GM12801 (cell line): Measurements from ENCODE around the gene RBL2.

Source experiments
- TF ChIP-seq, protein P1 (sequence below): IDR thresholded peaks from one replicate; pipeline ENCODE4 v1.5.1; 2011; ENCODE audit warnings: control low read depth; ENCODE audit not compliant: insufficient read length; ENCODE audit errors: extremely low read depth

RBL2 gene

DNA sequence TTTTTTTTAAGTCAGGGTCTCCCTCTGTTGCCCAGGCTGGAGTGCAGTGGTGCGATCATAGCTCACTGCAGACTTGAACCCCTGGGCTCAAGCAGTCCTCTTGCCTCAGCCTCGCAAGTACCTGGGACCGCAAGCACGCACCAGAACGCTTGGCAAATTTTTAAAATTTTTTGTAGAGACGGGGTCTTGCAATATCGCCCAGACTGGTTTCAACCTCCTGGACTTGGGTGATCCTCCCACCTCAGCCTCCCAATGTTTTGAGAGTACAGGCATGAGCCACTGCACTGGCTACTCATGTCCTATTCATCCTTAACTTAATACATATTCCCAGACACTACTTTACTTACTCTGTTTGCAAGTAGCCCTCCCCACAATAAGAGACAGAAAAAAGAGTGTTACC lies 16.3 kb upstream of the RBL2 start:
- TF ChIP-seq, protein P1, sequence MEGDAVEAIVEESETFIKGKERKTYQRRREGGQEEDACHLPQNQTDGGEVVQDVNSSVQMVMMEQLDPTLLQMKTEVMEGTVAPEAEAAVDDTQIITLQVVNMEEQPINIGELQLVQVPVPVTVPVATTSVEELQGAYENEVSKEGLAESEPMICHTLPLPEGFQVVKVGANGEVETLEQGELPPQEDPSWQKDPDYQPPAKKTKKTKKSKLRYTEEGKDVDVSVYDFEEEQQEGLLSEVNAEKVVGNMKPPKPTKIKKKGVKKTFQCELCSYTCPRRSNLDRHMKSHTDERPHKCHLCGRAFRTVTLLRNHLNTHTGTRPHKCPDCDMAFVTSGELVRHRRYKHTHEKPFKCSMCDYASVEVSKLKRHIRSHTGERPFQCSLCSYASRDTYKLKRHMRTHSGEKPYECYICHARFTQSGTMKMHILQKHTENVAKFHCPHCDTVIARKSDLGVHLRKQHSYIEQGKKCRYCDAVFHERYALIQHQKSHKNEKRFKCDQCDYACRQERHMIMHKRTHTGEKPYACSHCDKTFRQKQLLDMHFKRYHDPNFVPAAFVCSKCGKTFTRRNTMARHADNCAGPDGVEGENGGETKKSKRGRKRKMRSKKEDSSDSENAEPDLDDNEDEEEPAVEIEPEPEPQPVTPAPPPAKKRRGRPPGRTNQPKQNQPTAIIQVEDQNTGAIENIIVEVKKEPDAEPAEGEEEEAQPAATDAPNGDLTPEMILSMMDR = no peak

DNA sequence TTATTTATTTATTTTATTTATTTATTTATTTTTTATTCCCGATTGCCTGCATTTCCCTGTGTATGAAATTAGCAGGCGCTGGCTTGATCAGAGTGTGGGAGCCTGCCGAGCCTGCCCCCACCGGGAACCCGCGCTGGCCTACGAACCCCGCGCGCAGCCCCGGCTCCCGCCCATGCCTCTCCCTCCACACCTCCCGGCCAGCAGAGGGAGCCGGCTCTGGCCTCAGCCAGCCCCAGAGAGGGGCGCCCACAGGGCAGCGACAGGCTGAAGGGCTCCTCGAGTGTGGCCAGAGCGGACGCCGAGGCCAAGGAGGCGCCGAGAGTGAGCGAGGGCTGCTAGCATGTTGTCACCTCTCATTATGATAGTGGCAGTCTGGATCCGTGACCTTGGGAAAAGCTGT lies 13.0 kb upstream of the RBL2 start:
- TF ChIP-seq, protein P1 = no peak

DNA sequence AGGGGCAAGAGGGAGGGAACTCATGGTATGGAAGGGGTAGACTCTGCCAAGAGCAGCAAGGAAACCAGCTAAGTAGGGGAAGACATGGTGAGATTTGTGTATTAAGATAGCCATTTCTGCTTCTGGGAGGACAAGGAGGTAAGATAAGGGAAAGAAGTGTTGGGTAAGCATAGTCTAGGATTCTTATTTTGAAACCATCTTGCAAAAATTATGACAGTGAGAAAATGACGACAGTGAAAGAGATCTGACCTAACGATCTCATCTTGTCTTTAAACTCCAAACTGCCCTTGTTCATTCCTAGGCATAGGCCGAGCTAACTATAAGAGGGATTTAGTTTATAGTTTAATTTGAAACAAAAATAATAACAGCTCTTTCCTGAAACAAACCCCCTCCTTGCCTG lies 5.6 kb upstream of the RBL2 start:
- TF ChIP-seq, protein P1 = no peak

DNA sequence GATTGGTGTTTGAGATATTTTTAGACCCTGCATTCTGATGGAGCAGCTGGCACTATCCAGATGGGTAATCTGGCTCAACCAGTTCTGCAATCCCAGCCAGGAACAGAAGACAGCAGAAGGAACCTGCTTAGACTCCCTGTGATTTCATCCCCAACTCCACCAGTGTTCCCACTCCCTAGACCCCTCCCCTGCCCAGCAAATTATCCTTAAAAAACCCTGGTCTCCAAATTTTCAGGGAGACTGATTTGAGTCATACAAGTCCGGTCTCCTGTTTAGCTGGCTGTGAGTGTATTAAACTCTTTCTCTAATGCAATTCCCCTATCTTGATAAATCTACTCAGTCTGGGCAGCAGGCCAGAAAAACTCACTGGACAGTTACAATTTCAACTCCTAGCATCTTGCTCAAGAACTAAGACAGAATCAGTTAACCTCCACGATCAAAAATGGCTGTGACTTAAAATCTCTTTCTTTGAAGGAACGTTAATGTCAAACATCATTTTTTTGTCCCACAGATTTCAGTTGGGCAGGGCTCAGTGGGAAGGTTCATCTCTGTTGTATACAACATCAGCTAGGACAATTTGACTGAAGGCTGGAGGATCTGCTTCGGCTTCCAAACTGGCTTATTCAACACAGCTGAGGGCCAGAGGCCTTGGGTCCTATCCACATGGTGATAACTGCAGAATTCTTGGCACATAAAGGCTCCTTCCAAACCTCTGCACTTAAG lies 4.9 kb upstream of the RBL2 start:
- TF ChIP-seq, protein P1 = no peak

DNA sequence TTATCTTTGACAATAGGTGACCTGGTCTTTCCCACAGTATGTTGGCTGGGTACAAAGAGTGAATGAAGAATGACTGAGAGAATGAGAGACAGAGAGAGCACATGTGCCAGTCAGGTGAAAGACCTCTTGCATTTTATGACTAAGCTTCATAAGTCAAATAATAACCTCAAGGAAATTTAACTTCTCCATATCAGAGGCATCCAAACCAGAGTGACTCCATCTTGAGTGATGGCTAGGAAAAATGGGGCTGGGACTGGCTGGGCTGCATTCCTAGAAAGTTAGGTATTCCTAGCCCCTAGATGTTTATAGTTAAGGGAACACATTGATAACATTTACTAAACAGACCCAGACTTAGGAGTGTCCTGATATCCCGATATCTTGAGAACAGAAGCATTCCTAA lies 3.9 kb upstream of the RBL2 start:
- TF ChIP-seq, protein P1 = no peak

DNA sequence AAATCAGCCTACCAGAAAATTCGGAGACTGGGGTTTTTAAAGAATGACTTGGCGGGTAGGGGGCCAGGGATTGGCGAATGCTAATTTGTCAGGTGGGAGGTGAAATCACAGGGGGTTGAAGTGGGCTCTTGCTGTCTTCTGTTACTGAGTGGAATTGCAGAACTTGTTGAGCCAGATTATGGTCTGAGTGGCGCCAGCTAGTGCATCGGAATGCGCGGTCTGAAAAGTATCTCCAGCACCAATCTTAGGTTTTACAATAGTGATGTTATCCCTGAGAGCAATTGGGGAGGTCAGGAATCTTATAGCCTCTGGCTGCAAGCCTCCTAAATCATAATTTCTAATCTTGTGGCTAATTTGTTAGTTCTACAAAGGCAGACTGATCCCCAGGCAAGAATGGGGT lies 762 bp upstream of the RBL2 start:
- TF ChIP-seq, protein P1 = no peak

DNA sequence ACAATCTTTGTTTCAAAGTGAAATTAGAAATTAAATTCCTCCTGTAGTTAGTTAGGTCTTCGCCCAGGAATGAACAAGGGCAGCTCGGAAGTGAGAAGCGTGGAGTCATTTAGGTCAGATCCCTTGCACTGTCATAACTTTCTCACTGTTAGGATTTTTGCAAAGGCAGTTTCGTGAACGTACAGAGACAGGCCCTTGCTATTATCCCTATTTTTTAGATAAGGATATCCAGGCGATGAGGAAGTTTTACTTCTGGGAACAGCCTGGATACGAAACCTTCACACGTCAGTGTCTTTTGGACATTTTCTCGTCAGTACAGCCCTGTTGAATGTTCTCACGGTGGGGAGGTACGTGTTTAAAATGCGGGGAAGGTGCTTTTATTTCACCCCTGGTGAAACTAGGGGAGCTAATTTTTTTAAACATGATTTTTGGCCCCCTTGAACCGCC lies 318 bp upstream of the RBL2 start:
- TF ChIP-seq, protein P1 = no peak
